HepG2 (cell line): Measurements from ENCODE around the gene MORF4L1. TPM values are rescaled to one million over a fixed set of nuclear protein-coding genes. Genes with fewer than 3 reads are reported as not detected.

Experiments used
- ATAC-seq: fragments of 200-7000 bp; cut with Tn5 transposase; 3 replicates; pipeline ENCODE4 v1.9.1; 2020; ENCODE audit warnings: mild to moderate bottlenecking, moderate library complexity
- BruUV-seq: library from RNA; stranded (reverse); fragments of 400-500 nt; replicated peaks from 2 replicates; lab custom pipeline; 2021; lab: Mats Ljungman, UMichigan
- CTCF ChIA-PET: fragments of 300-600 bp; formaldehyde crosslinking; extraction: SDS; loops from one replicate; lab custom pipeline; 2021; ENCODE audit warnings: low total read pairs, inconsistent platforms, low intra/inter-chr PET ratio; lab: Yijun Ruan, JAX
- POLR2A ChIA-PET: fragments of 350-600 bp; sonication (Branson Sonifier 250); formaldehyde crosslinking; loops from one replicate; lab custom pipeline; 2020; ENCODE audit warnings: antibody characterized with exemption, inconsistent platforms; lab: Yijun Ruan, JAX
- DNase-seq: peaks from one replicate; pipeline ENCODE4 v3.0.0-alpha.2; 2015; ENCODE audit warnings: low spot score
- FAIRE-seq: peaks from 3 replicates; lab custom pipeline; 2011; peaks lifted over from hg19 to GRCh38; lab: Jason Lieb, UNC
- H2AFZ ChIP-seq: one replicate; pipeline ENCODE4 v1.6.1; 2011; ENCODE audit warnings: low read length, inconsistent platforms
- H3K27ac ChIP-seq: fragments of 300-600 bp; 3 replicates; pipeline ENCODE4 v1.8.0; 2011; ENCODE audit warnings: mixed run types, mild to moderate bottlenecking, mixed read lengths, low read length, inconsistent platforms; ENCODE audit not compliant: insufficient read depth; ENCODE audit errors: extremely low read length
- H3K27me3 ChIP-seq, 2 experiments: fragments of 200-600 bp in 1 of 2; 2 replicates in 1 of 2; 3 replicates in 1 of 2; pipeline versions ENCODE4 v1.6.0 to v1.8.0; 2011; ENCODE audit warnings: low read length in 2 of 2, mild to moderate bottlenecking in 2 of 2, moderate library complexity in 2 of 2, inconsistent platforms in 1 of 2; ENCODE audit not compliant: insufficient read depth in 2 of 2, control insufficient read depth in 1 of 2
- H3K36me3 ChIP-seq, 2 experiments: fragments of 200-600 bp in 1 of 2; replicated peaks in 1 of 2; 2 replicates in 1 of 2; 3 replicates in 1 of 2; pipeline versions ENCODE4 v1.5.1 to v1.8.0; 2011; ENCODE audit warnings: low read length in 2 of 2, inconsistent platforms in 1 of 2; ENCODE audit not compliant: insufficient read depth in 2 of 2, control insufficient read depth in 1 of 2
- H3K4me1 ChIP-seq: 2 replicates; pipeline ENCODE4 v1.5.1; 2012; ENCODE audit warnings: low read length, inconsistent platforms; ENCODE audit not compliant: insufficient read depth
- H3K4me2 ChIP-seq: 2 replicates; pipeline ENCODE4 v1.6.0; 2011; ENCODE audit warnings: low read depth, low read length, inconsistent platforms
- H3K4me3 ChIP-seq, 3 experiments: fragments of 200-600 bp in 1 of 3; sonication (generic), shearing (Covaris generic) in 1 of 3; replicated peaks in 1 of 3; 2 replicates each; pipeline ENCODE4 v1.5.1; 2011 to 2016; ENCODE audit warnings: low read length in 3 of 3, inconsistent platforms in 2 of 3, low read depth in 2 of 3, mild to moderate bottlenecking in 2 of 3, control low read depth in 1 of 3, mixed read lengths in 1 of 3; ENCODE audit not compliant: insufficient read depth in 1 of 3
- H3K79me2 ChIP-seq: one replicate; pipeline ENCODE4 v1.6.1; 2011; ENCODE audit warnings: low read length, inconsistent platforms; ENCODE audit not compliant: insufficient read depth
- H3K9ac ChIP-seq: 2 replicates; pipeline ENCODE4 v1.6.0; 2011; ENCODE audit warnings: mild to moderate bottlenecking, low read depth, low read length, inconsistent platforms; ENCODE audit not compliant: insufficient read depth
- H3K9me3 ChIP-seq: 2 replicates; pipeline ENCODE4 v1.5.1; 2012; ENCODE audit warnings: mild to moderate bottlenecking, low read length
- H4K20me1 ChIP-seq: 2 replicates; pipeline ENCODE4 v1.6.0; 2011; ENCODE audit warnings: inconsistent platforms, mild to moderate bottlenecking, low read length, moderate library complexity; ENCODE audit not compliant: insufficient read depth
- AGO1 ChIP-seq: fragments of 200-400 bp; formaldehyde crosslinking; IDR thresholded peaks from 2 replicates; pipeline ENCODE4 v1.6.1; 2017; ENCODE audit warnings: mild to moderate bottlenecking, low read depth, low read length, moderate library complexity; ENCODE audit not compliant: poor library complexity, severe bottlenecking
- ATF2 ChIP-seq: sonication (generic); formaldehyde crosslinking; IDR thresholded peaks from 2 replicates; pipeline ENCODE4 v1.4.0; 2020; ENCODE audit warnings: missing genetic modification reagents
- ATM ChIP-seq: fragments of 450-650 bp; IDR thresholded peaks from 2 replicates; pipeline ENCODE4 v1.7.1; 2017; ENCODE audit warnings: mild to moderate bottlenecking, borderline replicate concordance
- FOXO1 ChIP-seq: sonication (generic); formaldehyde crosslinking; IDR thresholded peaks from 2 replicates; pipeline ENCODE4 v1.4.0; 2020; ENCODE audit warnings: missing genetic modification reagents
- KDM6A ChIP-seq: IDR thresholded peaks from 2 replicates; pipeline ENCODE4 v1.6.1; 2016; ENCODE audit warnings: low read depth
- MZF1 ChIP-seq: sonication (generic); formaldehyde crosslinking; IDR thresholded peaks from 2 replicates; pipeline ENCODE4 v1.8.1; 2023; ENCODE audit warnings: mild to moderate bottlenecking, missing genetic modification reagents, borderline replicate concordance
- PHF5A ChIP-seq: IDR thresholded peaks from one replicate; pipeline ENCODE4 v1.6.1; 2018; ENCODE audit warnings: low read depth, missing genetic modification reagents; ENCODE audit not compliant: unreplicated experiment
- POLR2AphosphoS2 ChIP-seq: IDR thresholded peaks from 2 replicates; pipeline ENCODE4 v1.6.1; 2011; ENCODE audit warnings: low read depth, low read length, improper control_type of control experiment
- SAP130 ChIP-seq: IDR thresholded peaks from 2 replicates; pipeline ENCODE4 v1.6.1; 2016; ENCODE audit warnings: low read depth
- TEF ChIP-seq: sonication (generic); formaldehyde crosslinking; IDR thresholded peaks from 2 replicates; pipeline ENCODE4 v1.5.0; 2020; ENCODE audit warnings: missing genetic modification reagents
- ZNF142 ChIP-seq: sonication (generic); formaldehyde crosslinking; IDR thresholded peaks from 2 replicates; pipeline ENCODE4 v1.4.0; 2020; ENCODE audit warnings: missing genetic modification reagents
- ZNF263 ChIP-seq: sonication (generic); formaldehyde crosslinking; IDR thresholded peaks from 2 replicates; pipeline ENCODE4 v1.4.0; 2020; ENCODE audit warnings: missing genetic modification reagents
- ZNF292 ChIP-seq: sonication (generic); formaldehyde crosslinking; IDR thresholded peaks from 2 replicates; pipeline ENCODE4 v1.8.1; 2022; ENCODE audit warnings: mild to moderate bottlenecking, low read depth, missing genetic modification reagents, borderline replicate concordance
- ZNF382 ChIP-seq: sonication (generic); formaldehyde crosslinking; IDR thresholded peaks from 2 replicates; pipeline ENCODE4 v1.5.0; 2020; ENCODE audit warnings: missing genetic modification reagents, mild to moderate bottlenecking, borderline replicate concordance
- ZNF672 ChIP-seq: sonication (generic); formaldehyde crosslinking; IDR thresholded peaks from 2 replicates; pipeline ENCODE4 v1.8.1; 2022; ENCODE audit warnings: missing genetic modification reagents
- ZNF704 ChIP-seq: sonication (generic); formaldehyde crosslinking; IDR thresholded peaks from 2 replicates; pipeline ENCODE4 v1.8.1; 2023; ENCODE audit warnings: mild to moderate bottlenecking, inconsistent platforms, moderate library complexity, missing genetic modification reagents, borderline replicate concordance
- ZNF773 ChIP-seq: sonication (generic); formaldehyde crosslinking; IDR thresholded peaks from 2 replicates; pipeline ENCODE4 v1.4.0; 2020; ENCODE audit warnings: missing genetic modification reagents, borderline replicate concordance
- ZSCAN31 ChIP-seq: sonication (generic); formaldehyde crosslinking; IDR thresholded peaks from 2 replicates; pipeline ENCODE4 v1.5.0; 2020; ENCODE audit warnings: low read depth, mild to moderate bottlenecking, missing genetic modification reagents
- WGBS: methylation state at CpG from one replicate; pipeline ENCODE4 v1.1.6; 2017; ENCODE audit warnings: low lambda C conversion rate; 5-methylcytosine and 5-hydroxymethylcytosine counted together
- in situ Hi-C: cut with HindIII; loops from 2 replicates; pipeline ENCODE4 v1.10.0; 2017; ENCODE audit warnings: low pct_unique_long_range_greater_than_20kb; ENCODE audit not compliant: extremely low pct_ligation_motif_present
- intact Hi-C: fragments of 100-400 bp; cut with micrococcal nuclease; formaldehyde crosslinking; loops from one replicate; pipeline ENCODE4 v1.10.0; 2022; ENCODE audit not compliant: unreplicated experiment
- polyA plus RNA-seq, 8 experiments: library from polyadenylated mRNA; depleted of rRNA in 3 of 8; stranded (reverse) in 7 of 8; unstranded in 1 of 8; fragments of >200 nt; fragmentation: Illumina TruSeq in 4 of 8; extraction: Trizol in 4 of 8; gene quantifications; 2 replicates each; pipeline versions ENCODE4 v1.2.1 to v1.2.3, GENCODE V29; 2011 to 2016; ENCODE audit warnings: low read depth in 4 of 8, missing spikeins in 1 of 8, mixed read lengths in 1 of 8; ENCODE audit not compliant: insufficient read depth in 1 of 8
- total RNA-seq, 5 experiments: library from RNA; depleted of rRNA; stranded (reverse); fragments of >200 nt; fragmentation: Illumina TruSeq; extraction: Trizol; gene quantifications; 2 replicates each; pipeline ENCODE4 v1.2.3, GENCODE V29; 2016; ENCODE audit warnings: low read depth in 1 of 5

The MORF4L1 gene
- total and polyA plus RNA-seq, 2 of the 13 experiments (the other 11 are each of a cell fraction or from before 2014, with no cell fraction given) = 218 to 219 TPM

- H3K4me3 ChIP-seq = no peak overlapping the region
- no peaks in the 10 kb centered on the region for H3K9me3 ChIP-seq
- H3K27me3 ChIP-seq = peaks cover 0 to 27% of the 10 kb centered on the region in 2 experiments; a peak in 2 of 5 replicates
- DNase-seq = no peak
- H3K9ac ChIP-seq = no peak overlapping the region
- no peak for ATAC-seq
- no peak overlapping the region for H2AFZ ChIP-seq
- H3K4me2 ChIP-seq = no peak overlapping the region
- 56% methylated on average over 2 of the region's 2 CpGs for WGBS
- POLR2A ChIA-PET = no interaction called here
- no peak overlapping the region for H3K27ac ChIP-seq
- no peaks in the 10 kb centered on the region for H3K79me2 ChIP-seq
- intact Hi-C loops = no loop called here
- no TSS peak for BruUV-seq
- peaks cover 36% of the 10 kb centered on the region for H3K4me1 ChIP-seq
- H3K36me3 ChIP-seq = no peaks in the 10 kb centered on the region
- in situ Hi-C loops = no loop called here
- no peaks in the 10 kb centered on the region for H4K20me1 ChIP-seq
- FAIRE-seq = no peak
- CTCF ChIA-PET = no interaction called here
- no peak for TF ChIP-seq ATM
- no peak for TF ChIP-seq FOXO1 (CRISPR knock-in tag)
- TF ChIP-seq ZNF292 (CRISPR knock-in tag) = no peak
- TF ChIP-seq AGO1 = no peak
- no peak for TF ChIP-seq ZSCAN31 (CRISPR knock-in tag)
- TF ChIP-seq ZNF773 = no peak
- no peak for TF ChIP-seq PHF5A (CRISPR knock-in tag)
- no peak for TF ChIP-seq SAP130 (CRISPR knock-in tag)
- TF ChIP-seq ZNF263 (CRISPR knock-in tag) = no peak
- no peak for TF ChIP-seq TEF (CRISPR knock-in tag)
- no peak for TF ChIP-seq ZNF704 (CRISPR knock-in tag)
- TF ChIP-seq KDM6A (CRISPR knock-in tag) = no peak
- TF ChIP-seq ZNF382 (CRISPR knock-in tag) = no peak
- no peak for TF ChIP-seq MZF1 (CRISPR knock-in tag)
- TF ChIP-seq POLR2AphosphoS2 = no peak
- TF ChIP-seq ZNF672 (CRISPR knock-in tag) = no peak
- TF ChIP-seq ZNF142 (CRISPR knock-in tag) = no peak
- TF ChIP-seq ATF2 (CRISPR knock-in tag) = no peak
These were observed 43.8 kb upstream of the MORF4L1 start for GRCh38 chr15:78828920-78829319.
